Measurements from ENCODE around the gene HOXA11.

The HOXA11 gene

GRCh38 chr7:27144781-27145164 is 40.3 kb downstream of the HOXA11 start:
- no peak for DNase-seq

GRCh38 chr7:27143950-27144780 is 40.9 kb downstream of the HOXA11 start:
- no peak for DNase-seq

GRCh38 chr7:27143023-27143949 is 41.7 kb downstream of the HOXA11 start, which contains the start of gene HOXA5:
Gene HOXA5 (minus strand): TSS chr7:27143681. CDS start chr7:27143607, 74 bp downstream.
- peak; percentile 99 for DNase-seq

- no peak for DNase-seq
Measured at GRCh38 chr7:27142580-27143022, 42.4 kb downstream of the HOXA11 start.

- DNase-seq: no peak
Measured at GRCh38 chr7:27141923-27142579, 43.0 kb downstream of the HOXA11 start.

GRCh38 chr7:27141137-27141922 is 43.7 kb downstream of the HOXA11 start:
- DNase-seq: no peak

GRCh38 chr7:27140126-27140857 is 44.7 kb downstream of the HOXA11 start:
- DNase-seq: no peak

GRCh38 chr7:27139334-27140125 is 45.5 kb downstream of the HOXA11 start:
- no peak for DNase-seq

- DNase-seq: no peak
Measured at GRCh38 chr7:27138985-27139333, 46.1 kb downstream of the HOXA11 start.

- DNase-seq: no peak
Measured at GRCh38 chr7:27138472-27138871, 46.6 kb downstream of the HOXA11 start.

GRCh38 chr7:27137640-27138315 is 47.3 kb downstream of the HOXA11 start:
- no peak for DNase-seq

GRCh38 chr7:27134392-27134791 is 50.6 kb downstream of the HOXA11 start:
- no peak for DNase-seq

- peak; percentile 98 for DNase-seq
Measured at GRCh38 chr7:27133409-27134231, 51.4 kb downstream of the HOXA11 start.

GRCh38 chr7:27132978-27133377 is 52.1 kb downstream of the HOXA11 start:
- DNase-seq: no peak

GRCh38 chr7:27132214-27132613 is 52.8 kb downstream of the HOXA11 start:
- no peak for DNase-seq

GRCh38 chr7:27131390-27131819 is 53.6 kb downstream of the HOXA11 start:
- DNase-seq: no peak
